ENCODE measurements around the gene TEX13C. TPM values are rescaled to one million over a fixed set of nuclear protein-coding genes. Genes with fewer than 3 reads are reported as not detected.

Gene TEX13C
- total RNA-seq, 1 experiment from 2014 or later = not detected

GRCh38 chrX:125327891-125328290, 8.2 kb downstream of the TEX13C start (continued):
- TF ChIP-seq EZH2 (IDR thresholded peaks at IDR 0.05) (no peak), YY1 (IDR thresholded peaks at IDR 0.05; ENCODE audit: extremely low read depth, insufficient replicate concordance, low read depth, low read length) (no peak)

DNA sequence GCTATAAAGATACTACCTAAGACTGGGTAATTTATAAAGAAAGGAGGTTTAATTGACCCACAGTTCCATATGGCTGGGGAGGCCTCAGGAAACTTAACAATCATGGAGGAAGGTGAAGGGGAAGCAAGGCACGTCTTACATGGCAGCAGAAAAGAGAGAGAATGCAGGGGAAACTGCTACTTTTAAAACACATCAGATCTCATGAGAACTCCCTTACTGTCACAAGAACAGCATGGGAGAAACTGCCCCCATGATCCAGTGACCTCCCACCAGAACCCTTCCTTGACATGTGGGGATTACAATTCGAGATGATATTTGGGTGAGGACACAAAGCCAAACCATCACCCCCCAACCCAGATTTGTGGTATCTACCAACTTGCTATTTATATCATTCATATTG, 13.9 kb downstream of the TEX13C start:
- no peaks in the 10 kb centered on the region for H3K36me3 ChIP-seq (ENCODE audit: control insufficient read depth in 1 of 2, insufficient read depth in 2 of 2, low read length in 2 of 2)
- RAD21 ChIA-PET (ENCODE audit: low non-redundant PET in 1 of 2, low total read pairs in 2 of 2, uncharacterized antibody in 2 of 2, unreplicated experiment in 2 of 2) = no interaction called here
- no peaks in the 10 kb centered on the region for H3K27me3 ChIP-seq (ENCODE audit: insufficient read depth, low read length)
- no peak overlapping the region for H3K27ac ChIP-seq (ENCODE audit: low read depth, low read length)
- H3K9me3 ChIP-seq (ENCODE audit: control insufficient read depth in 1 of 2, insufficient read depth in 1 of 2, low read depth in 1 of 2, low read length in 2 of 2) = no peaks in the 10 kb centered on the region
- no peaks in the 10 kb centered on the region for H3K79me2 ChIP-seq (ENCODE audit: insufficient read depth, low read length)
- no peaks in the 10 kb centered on the region for H3K9me2 ChIP-seq (ENCODE audit: insufficient read depth)
- ATAC-seq (no peak), DNase-seq (ENCODE audit: low read depth, low spot score) (no peak)
- CTCF ChIA-PET = no interaction called here
- no peak overlapping the region for H2AFZ ChIP-seq (ENCODE audit: low read depth, low read length, poor library complexity, severe bottlenecking)
- TF ChIP-seq SRF (IDR thresholded peaks at IDR 0.05; ENCODE audit: low read depth) (no peak), ZNF274 (IDR thresholded peaks at IDR 0.05; ENCODE audit: low read depth, low read length) (no peak), SP1 (IDR thresholded peaks at IDR 0.05; ENCODE audit: low read depth) (no peak), EZH2 (IDR thresholded peaks at IDR 0.05) (no peak), CBX3 (IDR thresholded peaks at IDR 0.05; ENCODE audit: low read depth) (no peak), ZFX (IDR thresholded peaks at IDR 0.05) (no peak), ELF1 (IDR thresholded peaks at IDR 0.05; ENCODE audit: borderline replicate concordance, low read depth) (no peak), RAD21 (IDR thresholded peaks at IDR 0.05; ENCODE audit: low read depth) (no peak), FOSL1 (IDR thresholded peaks at IDR 0.05; ENCODE audit: low read depth) (no peak), YY1 (IDR thresholded peaks at IDR 0.05; ENCODE audit: extremely low read depth, insufficient replicate concordance, low read depth, low read length) (no peak), EZH2phosphoT487 (IDR thresholded peaks at IDR 0.05; ENCODE audit: borderline replicate concordance) (no peak), SIN3A (IDR thresholded peaks at IDR 0.05; ENCODE audit: low read depth) (no peak), REST (IDR thresholded peaks at IDR 0.05; ENCODE audit: low read depth) (no peak), ATF3 (IDR thresholded peaks at IDR 0.05) (no peak), EGR1 (IDR thresholded peaks at IDR 0.05; ENCODE audit: low read depth) (no peak), JUND (IDR thresholded peaks at IDR 0.05) (no peak), POLR2AphosphoS5 (IDR thresholded peaks at IDR 0.05; ENCODE audit: low read depth, low read length) (no peak), TCF7L2 (IDR thresholded peaks at IDR 0.05; ENCODE audit: borderline replicate concordance, extremely low read depth, insufficient read depth, insufficient read length) (no peak)
- TF ChIP-seq, protein P1, sequence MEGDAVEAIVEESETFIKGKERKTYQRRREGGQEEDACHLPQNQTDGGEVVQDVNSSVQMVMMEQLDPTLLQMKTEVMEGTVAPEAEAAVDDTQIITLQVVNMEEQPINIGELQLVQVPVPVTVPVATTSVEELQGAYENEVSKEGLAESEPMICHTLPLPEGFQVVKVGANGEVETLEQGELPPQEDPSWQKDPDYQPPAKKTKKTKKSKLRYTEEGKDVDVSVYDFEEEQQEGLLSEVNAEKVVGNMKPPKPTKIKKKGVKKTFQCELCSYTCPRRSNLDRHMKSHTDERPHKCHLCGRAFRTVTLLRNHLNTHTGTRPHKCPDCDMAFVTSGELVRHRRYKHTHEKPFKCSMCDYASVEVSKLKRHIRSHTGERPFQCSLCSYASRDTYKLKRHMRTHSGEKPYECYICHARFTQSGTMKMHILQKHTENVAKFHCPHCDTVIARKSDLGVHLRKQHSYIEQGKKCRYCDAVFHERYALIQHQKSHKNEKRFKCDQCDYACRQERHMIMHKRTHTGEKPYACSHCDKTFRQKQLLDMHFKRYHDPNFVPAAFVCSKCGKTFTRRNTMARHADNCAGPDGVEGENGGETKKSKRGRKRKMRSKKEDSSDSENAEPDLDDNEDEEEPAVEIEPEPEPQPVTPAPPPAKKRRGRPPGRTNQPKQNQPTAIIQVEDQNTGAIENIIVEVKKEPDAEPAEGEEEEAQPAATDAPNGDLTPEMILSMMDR (IDR thresholded peaks at IDR 0.05 in 2 of 3, conservative IDR thresholded peaks at IDR 0.05 in 1 of 3; ENCODE audit: borderline replicate concordance in 1 of 3, insufficient read depth in 1 of 3, low read depth in 2 of 3, low read length in 2 of 3) = no peak
- no peak overlapping the region for H3K4me3 ChIP-seq (replicated peaks in 1 of 2; ENCODE audit: low read depth in 1 of 2, low read length in 2 of 2)
- POLR2A ChIA-PET = no interaction called here
- no peak overlapping the region for H3K9ac ChIP-seq (ENCODE audit: low read length)
- no peaks in the 10 kb centered on the region for H4K20me1 ChIP-seq (ENCODE audit: insufficient read depth)
- H3K4me1 ChIP-seq (ENCODE audit: control insufficient read depth in 1 of 2, insufficient read depth in 2 of 2, low read length in 2 of 2) = no peaks in the 10 kb centered on the region
- no peak overlapping the region for H3K4me2 ChIP-seq (ENCODE audit: low read length)
- intact Hi-C loops (cut with micrococcal nuclease) = no loop called here
- no TSS peak for BruUV-seq (replicated peaks)

Measured in HCT116 (cell line).